Chondrocyte (in vitro differentiated cells): Measurements from ENCODE around the gene THAP5. TPM values are rescaled to one million over a fixed set of nuclear protein-coding genes. Genes with fewer than 3 reads are reported as not detected.
"Not testable (repeated sequence)": the region's sequence is repeated elsewhere in the genome, so short reads cannot be mapped to it uniquely, and the experiment has no call there.

ENCODE experiments used
- DNase-seq: peaks from one replicate; pipeline ENCODE4 v3.0.0; 2021; ENCODE audit warnings: mixed read lengths, low spot score
- H3K27ac Mint-ChIP-seq: one replicate; pipeline ENCODE4 v1.8.0; 2021; ENCODE audit warnings: mild to moderate bottlenecking, moderate library complexity, mixed read lengths; ENCODE audit not compliant: unreplicated experiment
- H3K27me3 Mint-ChIP-seq: 2 replicates; pipeline ENCODE4 v1.8.0; 2021; ENCODE audit warnings: low read depth, mixed read lengths
- H3K36me3 Mint-ChIP-seq: 2 replicates; pipeline ENCODE4 v1.8.0; 2021; ENCODE audit warnings: low read depth, mixed read lengths
- H3K4me1 Mint-ChIP-seq: 2 replicates; pipeline ENCODE4 v1.8.0; 2021; ENCODE audit warnings: low read depth, mild to moderate bottlenecking, mixed read lengths
- H3K4me3 Mint-ChIP-seq: one replicate; pipeline ENCODE4 v1.8.0; 2021; ENCODE audit warnings: mild to moderate bottlenecking, moderate library complexity, mixed read lengths; ENCODE audit not compliant: unreplicated experiment
- H3K9me3 Mint-ChIP-seq: 2 replicates; pipeline ENCODE4 v1.8.0; 2021; ENCODE audit warnings: low read depth, mixed read lengths
- total RNA-seq: library from RNA; stranded (reverse); gene quantifications from 3 replicates; pipeline ENCODE4 v1.2.1, GENCODE V29; 2021
- TF ChIP-seq, protein P1 (sequence below): fragments of 200-600 bp; sonication (generic); IDR thresholded peaks from 2 replicates; pipeline ENCODE4 v1.5.0; 2021; ENCODE audit warnings: antibody characterized with exemption, mild to moderate bottlenecking, moderate library complexity

The THAP5 gene
- total RNA-seq, 1 donor from 2014 or later: 22.4 TPM

DNA sequence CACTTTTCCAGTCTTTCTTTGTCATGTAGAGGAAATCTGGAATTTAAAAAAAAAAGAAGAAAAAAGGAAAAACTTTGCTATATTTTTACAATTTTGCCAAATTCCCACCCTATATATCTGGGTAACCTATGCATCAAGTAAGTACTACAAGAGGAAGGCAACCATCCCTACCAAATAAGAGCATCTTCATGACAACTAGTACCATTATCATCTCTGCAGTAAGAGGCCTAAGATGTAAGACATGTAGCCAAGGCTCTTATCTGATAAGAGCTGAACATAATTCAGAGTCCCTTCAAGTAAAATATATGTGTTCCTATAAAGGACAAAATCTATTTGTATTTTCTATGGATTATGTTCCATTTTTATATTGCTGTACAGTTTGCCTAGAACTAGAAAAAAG is 3.5 kb downstream of the THAP5 start:
- peaks cover 10% of the 10 kb centered on the region for H3K36me3 Mint-ChIP-seq

DNA sequence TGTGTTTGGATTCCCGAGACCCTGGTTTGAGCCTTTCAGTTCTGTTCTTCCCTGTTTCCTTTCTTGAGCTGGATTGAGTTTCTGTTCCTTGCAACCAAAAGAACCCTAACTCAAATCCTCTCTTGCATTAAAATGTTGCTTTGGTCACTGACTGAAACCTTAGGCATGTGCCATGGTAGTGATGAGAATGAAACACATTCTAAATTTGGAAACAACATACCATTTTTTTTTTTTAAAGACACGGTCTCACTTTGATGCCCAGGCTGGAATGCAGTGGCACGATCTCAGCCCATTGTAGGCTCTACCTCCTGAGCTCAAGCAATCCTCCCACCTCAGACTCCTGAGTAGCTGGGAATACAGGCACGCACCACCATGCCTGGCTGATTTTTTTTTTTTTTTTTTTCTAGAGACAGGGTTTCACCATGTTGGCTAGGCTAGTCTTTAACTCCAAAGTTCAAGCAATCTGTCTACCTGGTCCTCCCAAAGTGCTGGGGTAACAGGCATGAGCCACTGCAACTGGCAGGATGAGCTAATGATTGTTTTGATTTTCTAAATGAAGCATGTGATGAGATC is 8.4 kb downstream of the THAP5 start:
- Mint-ChIP-seq H3K4me1 (peaks cover 9% of the 10 kb centered on the region), H3K27me3 (no peaks in the 10 kb centered on the region), H3K27ac (no peak overlapping the region), H3K36me3 (peaks cover 21% of the 10 kb centered on the region), H3K4me3 (no peak overlapping the region), H3K9me3 (peaks cover 20% of the 10 kb centered on the region)
- no peak for DNase-seq
- TF ChIP-seq, protein P1, sequence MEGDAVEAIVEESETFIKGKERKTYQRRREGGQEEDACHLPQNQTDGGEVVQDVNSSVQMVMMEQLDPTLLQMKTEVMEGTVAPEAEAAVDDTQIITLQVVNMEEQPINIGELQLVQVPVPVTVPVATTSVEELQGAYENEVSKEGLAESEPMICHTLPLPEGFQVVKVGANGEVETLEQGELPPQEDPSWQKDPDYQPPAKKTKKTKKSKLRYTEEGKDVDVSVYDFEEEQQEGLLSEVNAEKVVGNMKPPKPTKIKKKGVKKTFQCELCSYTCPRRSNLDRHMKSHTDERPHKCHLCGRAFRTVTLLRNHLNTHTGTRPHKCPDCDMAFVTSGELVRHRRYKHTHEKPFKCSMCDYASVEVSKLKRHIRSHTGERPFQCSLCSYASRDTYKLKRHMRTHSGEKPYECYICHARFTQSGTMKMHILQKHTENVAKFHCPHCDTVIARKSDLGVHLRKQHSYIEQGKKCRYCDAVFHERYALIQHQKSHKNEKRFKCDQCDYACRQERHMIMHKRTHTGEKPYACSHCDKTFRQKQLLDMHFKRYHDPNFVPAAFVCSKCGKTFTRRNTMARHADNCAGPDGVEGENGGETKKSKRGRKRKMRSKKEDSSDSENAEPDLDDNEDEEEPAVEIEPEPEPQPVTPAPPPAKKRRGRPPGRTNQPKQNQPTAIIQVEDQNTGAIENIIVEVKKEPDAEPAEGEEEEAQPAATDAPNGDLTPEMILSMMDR: no peak

More for the DNA sequence above, 3.5 kb downstream of the THAP5 start:
- DNase-seq: no peak
- no peak overlapping the region for H3K4me3 Mint-ChIP-seq
- no peak overlapping the region for H3K27ac Mint-ChIP-seq
- TF ChIP-seq, protein P1: no peak
- H3K27me3 Mint-ChIP-seq: no peaks in the 10 kb centered on the region
- H3K4me1 Mint-ChIP-seq: peaks cover 36% of the 10 kb centered on the region
- no peaks in the 10 kb centered on the region for H3K9me3 Mint-ChIP-seq

DNA sequence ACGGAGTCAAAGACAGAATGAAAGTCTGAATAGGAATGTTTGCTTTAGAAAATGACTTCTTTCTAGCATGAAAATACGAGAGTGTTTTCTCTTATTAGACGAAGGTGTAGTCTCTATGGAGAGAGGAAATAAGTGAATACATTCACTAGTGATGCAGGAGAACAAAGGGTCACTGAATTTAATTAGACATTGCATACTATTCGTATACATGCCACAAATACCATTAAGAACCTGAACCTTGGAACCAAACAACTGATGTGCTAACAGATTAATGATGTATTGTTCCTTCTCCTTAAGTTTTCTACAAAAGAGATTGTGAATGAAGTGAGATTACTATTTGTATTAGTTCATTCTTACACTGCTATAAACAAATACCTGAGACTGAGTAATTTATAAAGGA is 10.3 kb downstream of the THAP5 start:
- peaks cover 21% of the 10 kb centered on the region for H3K36me3 Mint-ChIP-seq
- peaks cover 9% of the 10 kb centered on the region for H3K4me1 Mint-ChIP-seq
- peaks cover 20% of the 10 kb centered on the region for H3K9me3 Mint-ChIP-seq
- DNase-seq: no peak
- no peaks in the 10 kb centered on the region for H3K27me3 Mint-ChIP-seq
- TF ChIP-seq, protein P1: no peak
- no peak overlapping the region for H3K4me3 Mint-ChIP-seq
- peak overlapping the region; percentile 19 for H3K27ac Mint-ChIP-seq

DNA sequence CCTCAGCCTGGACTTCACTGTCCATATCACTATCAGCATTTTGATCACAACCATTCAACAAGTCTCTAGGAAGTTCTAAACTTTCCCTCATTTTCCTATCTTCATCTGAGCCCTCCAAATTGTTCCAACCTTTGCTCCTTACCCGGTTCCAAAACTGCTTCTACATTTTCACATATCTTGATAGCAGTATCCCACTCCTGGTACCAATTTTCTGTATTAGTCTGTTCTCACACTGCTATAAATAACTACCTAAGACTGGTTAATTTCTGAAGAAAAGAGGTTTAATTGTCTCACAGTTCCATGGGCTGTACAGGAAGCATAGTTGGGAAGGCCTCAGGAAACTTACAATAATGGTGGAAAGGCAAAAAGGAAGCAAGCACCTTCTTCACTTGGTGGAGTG is 11.9 kb downstream of the THAP5 start:
- Mint-ChIP-seq H3K4me3 (no peak overlapping the region), H3K9me3 (peaks cover 20% of the 10 kb centered on the region), H3K36me3 (peaks cover 20% of the 10 kb centered on the region), H3K27ac (no peak overlapping the region), H3K27me3 (no peaks in the 10 kb centered on the region), H3K4me1 (peaks cover 9% of the 10 kb centered on the region)
- DNase-seq: no peak
- TF ChIP-seq, protein P1: no peak

DNA sequence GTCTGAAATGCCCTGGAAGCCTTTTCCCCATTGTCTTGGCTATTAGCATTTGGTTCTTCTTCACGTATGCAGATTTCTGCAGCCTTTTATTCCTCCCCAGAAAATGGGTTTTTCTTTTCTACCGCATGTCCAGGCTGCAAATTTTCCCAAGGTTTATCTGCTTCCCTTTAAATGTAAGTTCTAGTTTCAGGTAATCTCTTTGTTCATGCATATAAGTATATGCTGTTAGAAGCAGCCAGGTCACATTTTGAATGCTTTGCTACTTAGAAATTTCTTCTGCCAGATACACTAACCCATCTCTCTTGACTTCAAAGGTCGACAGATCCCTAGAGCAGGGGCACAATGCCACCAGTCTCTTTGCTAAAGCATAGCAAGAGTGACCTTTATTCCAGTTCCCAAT is 12.3 kb downstream of the THAP5 start:
- no peak overlapping the region for H3K27ac Mint-ChIP-seq
- peaks cover 20% of the 10 kb centered on the region for H3K36me3 Mint-ChIP-seq
- no peak overlapping the region for H3K4me3 Mint-ChIP-seq
- TF ChIP-seq, protein P1: no peak
- H3K27me3 Mint-ChIP-seq: no peaks in the 10 kb centered on the region
- peaks cover 9% of the 10 kb centered on the region for H3K4me1 Mint-ChIP-seq
- peaks cover 20% of the 10 kb centered on the region for H3K9me3 Mint-ChIP-seq
- DNase-seq: no peak

DNA sequence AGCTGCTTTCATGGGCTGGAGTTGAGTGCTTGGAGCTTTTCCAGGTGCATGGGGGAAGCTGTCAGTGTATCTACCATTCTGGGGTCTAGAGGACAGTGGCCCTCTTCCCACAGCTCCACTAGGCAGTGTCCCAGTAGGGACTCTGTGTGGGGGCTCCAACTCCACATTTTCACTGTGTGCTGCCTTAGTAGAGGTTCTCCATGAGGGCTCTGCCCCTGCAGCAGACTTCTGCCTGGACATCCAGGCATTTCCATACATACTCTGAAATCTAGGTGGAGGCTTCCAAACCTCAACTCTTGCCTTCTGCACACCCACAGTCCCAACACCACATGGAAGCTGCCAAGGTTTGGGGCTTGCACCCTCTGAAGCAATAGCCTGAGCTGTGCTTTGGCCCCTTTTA is 12.8 kb downstream of the THAP5 start:
- not testable (repeated sequence) for H3K4me1 Mint-ChIP-seq, DNase-seq, H3K4me3 Mint-ChIP-seq, H3K27me3 Mint-ChIP-seq, H3K27ac Mint-ChIP-seq
- Mint-ChIP-seq H3K9me3 (peaks cover 20% of the 10 kb centered on the region), H3K36me3 (peaks cover 19% of the 10 kb centered on the region)

DNA sequence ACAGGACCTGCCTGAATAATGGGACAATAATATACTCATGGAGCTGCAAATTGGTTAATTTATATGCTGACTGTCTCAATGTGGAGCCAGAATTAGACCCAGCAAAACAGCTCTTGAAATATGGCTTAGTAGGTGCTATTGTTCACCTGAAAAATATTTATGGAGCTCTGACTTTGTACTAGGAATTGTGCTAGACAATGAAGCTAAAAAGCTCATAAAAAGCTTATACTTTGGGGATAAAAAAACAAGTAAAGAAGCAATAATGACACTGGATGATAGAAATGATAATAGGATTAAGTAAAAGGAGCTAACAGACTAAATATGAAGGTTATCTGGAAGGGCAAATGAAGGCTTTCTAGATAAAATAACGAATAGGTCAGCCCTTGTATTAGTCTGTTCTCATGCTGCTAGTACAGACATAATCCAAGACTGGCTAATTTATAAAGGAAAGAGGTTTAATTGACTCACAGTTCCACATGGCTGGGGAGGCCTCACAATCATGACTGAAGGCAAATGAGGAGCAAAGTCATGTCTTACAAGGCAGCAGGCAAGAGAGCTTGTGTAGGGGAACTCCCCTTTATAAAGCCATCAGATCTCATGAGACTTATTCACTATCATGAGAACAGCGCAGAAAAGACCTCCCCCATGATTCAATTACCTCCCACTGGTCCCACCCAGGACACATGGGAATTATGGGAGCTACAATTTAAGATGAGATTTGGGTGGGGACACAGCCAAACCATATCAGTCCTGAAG is 21.2 kb downstream of the THAP5 start:
- not testable (repeated sequence) for DNase-seq, H3K36me3 Mint-ChIP-seq, H3K4me3 Mint-ChIP-seq, H3K27ac Mint-ChIP-seq, H3K9me3 Mint-ChIP-seq, H3K27me3 Mint-ChIP-seq, H3K4me1 Mint-ChIP-seq
